MCF 10A (cell line): ENCODE data around the gene PTPRK. TPM values are rescaled to one million over a fixed set of nuclear protein-coding genes. Genes with fewer than 3 reads are reported as not detected.

ENCODE experiments used
- BruUV-seq: library from RNA; stranded (reverse); fragments of 400-500 nt; replicated peaks from 2 replicates; lab custom pipeline; 2021; lab: Mats Ljungman, UMichigan
- CTCF ChIA-PET: fragments of 300-600 bp; sonication (Branson Sonifier 250); formaldehyde crosslinking; extraction: SDS; loops from one replicate; lab custom pipeline; 2021; ENCODE audit warnings: antibody characterized with exemption, inconsistent platforms; lab: Yijun Ruan, JAX
- POLR2A ChIA-PET: fragments of 300-600, 350-650 bp; sonication (Branson Sonifier 250); formaldehyde crosslinking; extraction: SDS; loops from one replicate; lab custom pipeline; 2020; ENCODE audit warnings: antibody characterized with exemption, inconsistent platforms; lab: Yijun Ruan, JAX
- DNase-seq: peaks from one replicate; pipeline ENCODE4 v3.0.0-alpha.2; 2018; ENCODE audit not compliant: unreplicated experiment
- H3K27ac Mint-ChIP-seq: one replicate; pipeline ENCODE4 v1.8.0; 2022; ENCODE audit warnings: mild to moderate bottlenecking, low read depth, mixed read lengths; ENCODE audit not compliant: unreplicated experiment
- H3K27me3 Mint-ChIP-seq: one replicate; pipeline ENCODE4 v1.8.0; 2022; ENCODE audit warnings: mixed read lengths; ENCODE audit not compliant: insufficient read depth, unreplicated experiment
- H3K36me3 Mint-ChIP-seq: one replicate; pipeline ENCODE4 v1.8.0; 2022; ENCODE audit warnings: mild to moderate bottlenecking, moderate library complexity, mixed read lengths; ENCODE audit not compliant: insufficient read depth, unreplicated experiment
- H3K4me1 Mint-ChIP-seq: one replicate; pipeline ENCODE4 v1.8.0; 2022; ENCODE audit warnings: mixed read lengths; ENCODE audit not compliant: insufficient read depth, unreplicated experiment
- H3K4me3 Mint-ChIP-seq: one replicate; pipeline ENCODE4 v1.8.0; 2022; ENCODE audit warnings: mild to moderate bottlenecking, moderate library complexity, mixed read lengths; ENCODE audit not compliant: unreplicated experiment
- H3K9me3 Mint-ChIP-seq: one replicate; pipeline ENCODE4 v1.8.0; 2022; ENCODE audit warnings: mixed read lengths; ENCODE audit not compliant: unreplicated experiment
- CTCF ChIP-seq: fragments of 200-600 bp; IDR thresholded peaks from one replicate; pipeline ENCODE4 v1.8.0; 2022; ENCODE audit warnings: antibody characterized with exemption, mild to moderate bottlenecking; ENCODE audit not compliant: unreplicated experiment
- intact Hi-C: fragments of 100-400 bp; cut with micrococcal nuclease; formaldehyde crosslinking; loops from 2 replicates; pipeline ENCODE4 v1.14.1; 2022
- total RNA-seq: library from RNA; stranded (reverse); gene quantifications from 2 replicates; pipeline ENCODE4 v1.2.3, GENCODE V29; 2022

PTPRK gene
- total RNA-seq, 1 experiment from 2014 or later = 50.2 TPM

DNA sequence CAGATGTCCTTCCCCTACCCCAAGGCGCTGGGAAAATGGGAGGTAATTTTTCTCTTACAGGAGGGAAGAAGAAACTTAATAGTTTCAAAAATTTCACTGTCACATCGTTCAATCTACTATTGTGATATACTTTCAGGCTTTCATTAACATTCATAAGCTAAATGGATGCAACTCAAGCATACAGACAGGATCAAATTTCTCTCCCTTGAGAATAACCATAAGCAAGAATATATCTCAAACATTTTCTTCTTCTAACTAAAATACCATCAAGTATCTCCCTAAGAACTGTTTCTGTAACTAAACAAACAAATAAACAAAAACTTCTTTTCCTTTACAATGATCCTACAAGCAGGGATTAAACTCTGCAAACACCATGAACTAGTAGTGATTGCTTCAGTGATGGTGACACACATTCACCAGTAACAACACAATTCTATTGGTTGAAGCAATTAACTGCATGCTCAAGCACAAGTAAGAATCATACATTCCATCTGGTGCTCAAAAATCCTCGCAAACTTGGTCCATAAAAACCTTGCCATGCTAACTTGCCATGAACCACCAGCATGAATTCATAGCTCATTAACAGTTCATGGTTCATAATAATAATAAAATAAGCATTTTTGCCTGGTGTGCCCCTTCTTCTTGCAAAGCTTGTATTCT, 183.8 kb downstream of the PTPRK start:
- Mint-ChIP-seq H3K36me3 (no peaks in the 10 kb centered on the region), H3K27ac (no peak overlapping the region), H3K9me3 (no peaks in the 10 kb centered on the region), H3K4me3 (no peak overlapping the region), H3K4me1 (no peaks in the 10 kb centered on the region), H3K27me3 (no peaks in the 10 kb centered on the region)
- CTCF ChIA-PET = interaction anchor here (0.8 kb wide), 1 partner anchor 183 kb away, joined by 3 read pairs; the partner anchor contains the start of gene PTPRK
- intact Hi-C loops = no loop called here
- TF ChIP-seq CTCF = no peak
- POLR2A ChIA-PET = interaction anchor here (0.6 kb wide), 1 partner anchor 442 kb away, joined by 3 read pairs; no protein-coding TSS in a partner anchor
- no peak for DNase-seq
- BruUV-seq = no TSS peak

GRCh38 chr6:128335963-128336362, 184.4 kb downstream of the PTPRK start:
- TF ChIP-seq CTCF = no peak
- no peaks in the 10 kb centered on the region for H3K4me1 Mint-ChIP-seq
- intact Hi-C loops = no loop called here
- DNase-seq = no peak
- CTCF ChIA-PET = interaction anchor here (0.5 to 0.6 kb wide), 3 partner anchors 64 to 931 kb away, joined by 3 to 4 read pairs (median 4); no protein-coding TSS in a partner anchor
- no peak overlapping the region for H3K27ac Mint-ChIP-seq
- H3K36me3 Mint-ChIP-seq = no peaks in the 10 kb centered on the region
- POLR2A ChIA-PET = interaction anchor here (0.6 kb wide), 1 partner anchor 30 kb away, joined by 3 read pairs; no protein-coding TSS in a partner anchor
- H3K27me3 Mint-ChIP-seq = no peaks in the 10 kb centered on the region
- H3K9me3 Mint-ChIP-seq = no peaks in the 10 kb centered on the region
- H3K4me3 Mint-ChIP-seq = no peak overlapping the region
- no TSS peak for BruUV-seq

DNA sequence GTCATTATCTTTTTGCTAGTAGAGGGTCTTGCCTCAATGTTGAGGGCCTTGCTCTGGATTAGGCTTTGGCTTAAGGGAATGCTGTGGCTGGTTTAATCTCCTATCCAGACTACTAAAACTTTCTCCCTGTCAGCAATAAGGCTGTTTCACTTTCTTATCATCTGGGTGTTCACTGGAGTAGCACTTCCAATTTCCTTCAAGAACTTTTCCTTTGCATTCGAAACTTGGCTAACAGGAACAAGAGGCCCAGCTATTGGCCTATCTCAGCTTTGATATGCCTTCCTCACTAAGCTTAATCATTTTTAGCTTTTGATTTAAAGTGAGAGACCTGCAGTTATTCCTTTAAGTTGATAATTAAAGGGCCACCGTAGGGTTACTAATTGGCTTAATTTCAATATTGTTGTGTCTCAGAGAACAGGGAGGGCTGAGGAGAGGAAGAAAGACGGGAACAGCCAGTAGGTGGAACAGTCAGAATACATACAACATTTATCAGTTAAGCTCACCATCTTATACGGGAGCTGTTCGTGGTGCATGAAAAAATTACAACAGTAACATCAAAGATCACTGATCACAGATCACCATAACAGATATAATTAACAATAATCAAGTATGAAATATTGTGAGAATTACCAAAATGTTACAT, 186.7 kb downstream of the PTPRK start:
- H3K27ac Mint-ChIP-seq = no peak overlapping the region
- POLR2A ChIA-PET = no interaction called here
- intact Hi-C loops = no loop called here

More for the DNA sequence above, 186.7 kb downstream of the PTPRK start:
- Mint-ChIP-seq H3K27me3 (no peaks in the 10 kb centered on the region), H3K36me3 (no peaks in the 10 kb centered on the region), H3K4me1 (no peaks in the 10 kb centered on the region), H3K4me3 (no peak overlapping the region), H3K9me3 (no peaks in the 10 kb centered on the region)
- no TSS peak for BruUV-seq
- CTCF ChIA-PET = interaction anchor here (0.7 kb wide), 1 partner anchor 138 kb away, joined by 4 read pairs; no protein-coding TSS in a partner anchor
- TF ChIP-seq CTCF = no peak
- DNase-seq = no peak
